Activated T-cell treated with anti-CD3 and anti-CD28 coated beads, Interleukin-2, amount 50 U/mL, for 24 hours (primary cell): ENCODE data around the gene WSCD2.

Experiments
- DNase-seq: peaks from one replicate; pipeline ENCODE4 v3.0.0-alpha.2; 2020
- H3K27ac Mint-ChIP-seq: 2 replicates; pipeline ENCODE4 v1.8.0; 2020; ENCODE audit warnings: mild to moderate bottlenecking, mixed read lengths
- H3K27me3 Mint-ChIP-seq: 2 replicates; pipeline ENCODE4 v1.8.0; 2020; ENCODE audit warnings: mixed read lengths
- H3K36me3 Mint-ChIP-seq: 2 replicates; pipeline ENCODE4 v1.8.0; 2020; ENCODE audit warnings: low read depth, mixed read lengths
- H3K4me1 Mint-ChIP-seq: 2 replicates; pipeline ENCODE4 v1.8.0; 2020; ENCODE audit warnings: low read depth, mixed read lengths
- H3K4me3 Mint-ChIP-seq: 2 replicates; pipeline ENCODE4 v1.8.0; 2020; ENCODE audit warnings: mild to moderate bottlenecking, moderate library complexity, mixed read lengths
- H3K9me3 Mint-ChIP-seq: 2 replicates; pipeline ENCODE4 v1.8.0; 2020; ENCODE audit warnings: mixed read lengths

Gene WSCD2

GRCh38 chr12:108099778-108100489 lies 29.2 kb upstream of the WSCD2 start:
- Mint-ChIP-seq H3K4me3 (no peak overlapping the region), H3K27ac (no peak overlapping the region), H3K4me1 (no peaks in the 10 kb centered on the region)

GRCh38 chr12:108101605-108102175 lies 27.4 kb upstream of the WSCD2 start:
- Mint-ChIP-seq H3K27me3 (peaks cover 15% of the 10 kb centered on the region), H3K4me3 (no peak overlapping the region), H3K4me1 (no peaks in the 10 kb centered on the region), H3K36me3 (no peaks in the 10 kb centered on the region), H3K27ac (no peak overlapping the region), H3K9me3 (no peaks in the 10 kb centered on the region)
- DNase-seq: no peak

More at GRCh38 chr12:108099778-108100489, 29.2 kb upstream of the WSCD2 start:
- DNase-seq: no peak
- peaks cover 12% of the 10 kb centered on the region for H3K27me3 Mint-ChIP-seq
- no peaks in the 10 kb centered on the region for H3K9me3 Mint-ChIP-seq
- H3K36me3 Mint-ChIP-seq: no peaks in the 10 kb centered on the region

- Mint-ChIP-seq H3K9me3 (no peaks in the 10 kb centered on the region), H3K27me3 (peaks cover 15% of the 10 kb centered on the region), H3K4me3 (no peak overlapping the region), H3K27ac (no peak overlapping the region), H3K36me3 (no peaks in the 10 kb centered on the region), H3K4me1 (no peaks in the 10 kb centered on the region)
- no peak for DNase-seq
Measured at GRCh38 chr12:108102363-108102762, 26.7 kb upstream of the WSCD2 start.

GRCh38 chr12:108103087-108103486 lies 26.0 kb upstream of the WSCD2 start:
- DNase-seq: no peak
- Mint-ChIP-seq H3K36me3 (no peaks in the 10 kb centered on the region), H3K27ac (no peak overlapping the region), H3K27me3 (peaks cover 15% of the 10 kb centered on the region), H3K4me1 (no peaks in the 10 kb centered on the region), H3K9me3 (no peaks in the 10 kb centered on the region), H3K4me3 (no peak overlapping the region)

GRCh38 chr12:108103517-108103916 lies 25.6 kb upstream of the WSCD2 start:
- Mint-ChIP-seq H3K27ac (no peak overlapping the region), H3K27me3 (peaks cover 15% of the 10 kb centered on the region), H3K4me1 (no peaks in the 10 kb centered on the region), H3K36me3 (no peaks in the 10 kb centered on the region), H3K4me3 (no peak overlapping the region), H3K9me3 (no peaks in the 10 kb centered on the region)
- no peak for DNase-seq

- Mint-ChIP-seq H3K4me1 (no peaks in the 10 kb centered on the region), H3K27ac (no peak overlapping the region), H3K36me3 (no peaks in the 10 kb centered on the region), H3K27me3 (peaks cover 16% of the 10 kb centered on the region), H3K9me3 (no peaks in the 10 kb centered on the region), H3K4me3 (no peak overlapping the region)
- DNase-seq: no peak
Measured at GRCh38 chr12:108104657-108105056, 24.4 kb upstream of the WSCD2 start.

GRCh38 chr12:108106599-108106998 lies 22.5 kb upstream of the WSCD2 start:
- no peak for DNase-seq
- Mint-ChIP-seq H3K4me1 (no peaks in the 10 kb centered on the region), H3K9me3 (no peaks in the 10 kb centered on the region), H3K4me3 (no peak overlapping the region), H3K27ac (no peak overlapping the region), H3K36me3 (no peaks in the 10 kb centered on the region), H3K27me3 (peaks cover 22% of the 10 kb centered on the region)

- Mint-ChIP-seq H3K4me1 (no peaks in the 10 kb centered on the region), H3K9me3 (no peaks in the 10 kb centered on the region), H3K36me3 (no peaks in the 10 kb centered on the region), H3K27ac (no peak overlapping the region), H3K27me3 (peaks cover 26% of the 10 kb centered on the region), H3K4me3 (no peak overlapping the region)
- no peak for DNase-seq
Measured at GRCh38 chr12:108107293-108107692, 21.8 kb upstream of the WSCD2 start.

GRCh38 chr12:108109504-108109903 lies 19.6 kb upstream of the WSCD2 start:
- Mint-ChIP-seq H3K9me3 (no peaks in the 10 kb centered on the region), H3K4me1 (no peaks in the 10 kb centered on the region), H3K27me3 (peaks cover 25% of the 10 kb centered on the region), H3K4me3 (no peak overlapping the region), H3K36me3 (no peaks in the 10 kb centered on the region), H3K27ac (no peak overlapping the region)
- DNase-seq: no peak

GRCh38 chr12:108109954-108110353 lies 19.1 kb upstream of the WSCD2 start:
- Mint-ChIP-seq H3K9me3 (no peaks in the 10 kb centered on the region), H3K4me1 (no peaks in the 10 kb centered on the region), H3K27me3 (peaks cover 22% of the 10 kb centered on the region), H3K4me3 (no peak overlapping the region), H3K27ac (no peak overlapping the region), H3K36me3 (no peaks in the 10 kb centered on the region)
- DNase-seq: no peak

- Mint-ChIP-seq H3K27me3 (peaks cover 16% of the 10 kb centered on the region), H3K36me3 (no peaks in the 10 kb centered on the region), H3K4me1 (no peaks in the 10 kb centered on the region), H3K27ac (no peak overlapping the region), H3K9me3 (no peaks in the 10 kb centered on the region), H3K4me3 (no peak overlapping the region)
- no peak for DNase-seq
Measured at GRCh38 chr12:108110844-108111243, 18.2 kb upstream of the WSCD2 start.

GRCh38 chr12:108112832-108113556 lies 16.1 kb upstream of the WSCD2 start:
- H3K4me1 Mint-ChIP-seq: no peaks in the 10 kb centered on the region
- no peaks in the 10 kb centered on the region for H3K36me3 Mint-ChIP-seq
- no peak overlapping the region for H3K4me3 Mint-ChIP-seq
- no peaks in the 10 kb centered on the region for H3K9me3 Mint-ChIP-seq
- no peak for DNase-seq
- peaks cover 28% of the 10 kb centered on the region for H3K27me3 Mint-ChIP-seq
- no peak overlapping the region for H3K27ac Mint-ChIP-seq

GRCh38 chr12:108115123-108116121 lies 13.7 kb upstream of the WSCD2 start:
- Mint-ChIP-seq H3K4me1 (no peaks in the 10 kb centered on the region), H3K4me3 (no peak overlapping the region), H3K27ac (no peak overlapping the region), H3K27me3 (peaks cover 38% of the 10 kb centered on the region), H3K9me3 (no peaks in the 10 kb centered on the region), H3K36me3 (no peaks in the 10 kb centered on the region)
- DNase-seq: no peak

GRCh38 chr12:108116254-108116653 lies 12.8 kb upstream of the WSCD2 start:
- Mint-ChIP-seq H3K4me3 (no peak overlapping the region), H3K27ac (no peak overlapping the region), H3K9me3 (no peaks in the 10 kb centered on the region), H3K27me3 (peaks cover 47% of the 10 kb centered on the region), H3K36me3 (no peaks in the 10 kb centered on the region), H3K4me1 (no peaks in the 10 kb centered on the region)
- no peak for DNase-seq
